Mucosa of gallbladder (tissue), 1 donor: Measurements from ENCODE around the gene B4GALT4. TPM values are rescaled to one million over a fixed set of nuclear protein-coding genes. Genes with fewer than 3 reads are reported as not detected.
"Not testable (repeated sequence)": the region's sequence is repeated elsewhere in the genome, so short reads cannot be mapped to it uniquely, and the experiment has no call there.

Source experiments
- DNase-seq: peaks from one replicate; pipeline ENCODE4 v3.0.0-alpha.2; 2020; ENCODE audit warnings: low spot score
- total RNA-seq: library from RNA; stranded (reverse); gene quantifications from one replicate; pipeline ENCODE4 v1.2.1, GENCODE V29; 2021
- donor health status: DM: no; HTN: no; CAD: no.

Gene B4GALT4
- total RNA-seq, 1 donor from 2014 or later = 58.1 TPM

- no peak for DNase-seq
Observed at GRCh38 chr3:119195911-119196310, 44.8 kb downstream of the B4GALT4 start.

GRCh38 chr3:119195151-119195476, 45.6 kb downstream of the B4GALT4 start:
- DNase-seq = no peak

- DNase-seq = no peak
Observed at GRCh38 chr3:119194237-119195150, 46.2 kb downstream of the B4GALT4 start.

- no peak for DNase-seq
Observed at GRCh38 chr3:119191800-119192199, 48.9 kb downstream of the B4GALT4 start.

- no peak for DNase-seq
Observed at GRCh38 chr3:119187266-119187665, 53.4 kb downstream of the B4GALT4 start.

GRCh38 chr3:119184796-119185570, 55.7 kb downstream of the B4GALT4 start:
- peak; percentile 31 for DNase-seq

GRCh38 chr3:119184111-119184510, 56.6 kb downstream of the B4GALT4 start:
- no peak for DNase-seq

- DNase-seq = peak; percentile 78
Observed at GRCh38 chr3:119181765-119182164, 58.9 kb downstream of the B4GALT4 start.

GRCh38 chr3:119177321-119177720, 63.4 kb downstream of the B4GALT4 start:
- no peak for DNase-seq

GRCh38 chr3:119176778-119177177, 63.9 kb downstream of the B4GALT4 start:
- DNase-seq = no peak

GRCh38 chr3:119175872-119176756, 64.6 kb downstream of the B4GALT4 start:
- DNase-seq = peak; percentile 39

- peak; percentile 22 for DNase-seq
Observed at GRCh38 chr3:119173325-119173724, 67.4 kb downstream of the B4GALT4 start, which contains the start of gene UPK1B. UPK1B (plus strand) TSS chr3:119173598; CDS start chr3:119186742, 13,144 bp downstream.

GRCh38 chr3:119170821-119171220, 69.9 kb downstream of the B4GALT4 start:
- no peak for DNase-seq

- DNase-seq = not testable (repeated sequence)
Observed at GRCh38 chr3:119164745-119165144, 75.9 kb downstream of the B4GALT4 start.

Other genes with a start within 250 kb of the B4GALT4 start
- 5.3 TPM for gene IGSF11, start 206.0 kb downstream of the B4GALT4 start, total RNA-seq
- gene TEX55, start 94.7 kb downstream of the B4GALT4 start, total RNA-seq = not detected
- gene UPK1B, start 67.3 kb downstream of the B4GALT4 start, total RNA-seq = 37.1 TPM
- 22.6 TPM for gene ARHGAP31, start 53.5 kb upstream of the B4GALT4 start, total RNA-seq
- gene TMEM39A, start 222.7 kb upstream of the B4GALT4 start, total RNA-seq = 35.3 TPM
- 17.9 TPM for gene POGLUT1, start 228.1 kb upstream of the B4GALT4 start, total RNA-seq